DND-41 (cell line): ENCODE data around the gene PELI1.

Experiments used
- ATAC-seq: fragments of 200-7000 bp; cut with Tn5 transposase; 3 replicates; pipeline ENCODE4 v1.9.1; 2021; ENCODE audit warnings: low read depth; ENCODE audit not compliant: insufficient read depth
- DNase-seq: peaks from one replicate; pipeline ENCODE4 v3.0.0-alpha.2; 2020
- H2AFZ ChIP-seq: 2 replicates; pipeline ENCODE4 v1.6.0; 2012; ENCODE audit warnings: low read depth, low read length
- H3K27ac ChIP-seq: 2 replicates; pipeline ENCODE4 v1.5.1; 2012; ENCODE audit warnings: low read length, inconsistent platforms
- H3K27me3 ChIP-seq: fragments of 200-600 bp; sonication (generic); 2 replicates; pipeline ENCODE4 v1.6.0; 2012; ENCODE audit warnings: low read length, mild to moderate bottlenecking, inconsistent platforms; ENCODE audit not compliant: insufficient read depth, poor library complexity
- H3K36me3 ChIP-seq: 2 replicates; pipeline ENCODE4 v1.5.1; 2012; ENCODE audit warnings: low read length, inconsistent platforms; ENCODE audit not compliant: insufficient read depth
- H3K4me1 ChIP-seq: 2 replicates; pipeline ENCODE4 v1.5.1; 2012; ENCODE audit warnings: mild to moderate bottlenecking, low read length; ENCODE audit not compliant: insufficient read depth
- H3K4me2 ChIP-seq: 2 replicates; pipeline ENCODE4 v1.6.0; 2012; ENCODE audit warnings: mild to moderate bottlenecking, moderate library complexity, low read length, inconsistent platforms; ENCODE audit not compliant: insufficient read depth
- H3K4me3 ChIP-seq, 2 experiments: fragments of 200-600 bp in 1 of 2; shearing (Covaris generic) in 1 of 2; 2 replicates each; pipeline ENCODE4 v1.5.1; 2012 to 2016; ENCODE audit warnings: inconsistent platforms in 2 of 2, low read length in 2 of 2, mild to moderate bottlenecking in 2 of 2, low read depth in 1 of 2, moderate library complexity in 1 of 2
- H3K79me2 ChIP-seq: 2 replicates; pipeline ENCODE4 v1.6.0; 2012; ENCODE audit warnings: low read length, inconsistent platforms; ENCODE audit not compliant: insufficient read depth
- H3K9ac ChIP-seq: 2 replicates; pipeline ENCODE4 v1.6.0; 2012; ENCODE audit warnings: low read depth, mild to moderate bottlenecking, inconsistent platforms, low read length, moderate library complexity
- H3K9me3 ChIP-seq: 2 replicates; pipeline ENCODE4 v1.5.1; 2012; ENCODE audit warnings: low read length, moderate library complexity, mild to moderate bottlenecking, inconsistent platforms; ENCODE audit not compliant: insufficient read depth, severe bottlenecking
- H4K20me1 ChIP-seq: 2 replicates; pipeline ENCODE4 v1.6.0; 2012; ENCODE audit warnings: low read length; ENCODE audit not compliant: insufficient read depth
- CTCF ChIP-seq: IDR thresholded peaks from 2 replicates; pipeline ENCODE4 v1.5.1; 2012; ENCODE audit warnings: borderline replicate concordance, low read length, moderate library complexity, mild to moderate bottlenecking; ENCODE audit not compliant: poor library complexity, severe bottlenecking; ENCODE audit errors: extremely low read depth
- EZH2 ChIP-seq: IDR thresholded peaks from 3 replicates; pipeline ENCODE4 v1.6.1; 2012; ENCODE audit warnings: borderline replicate concordance, low read depth, mild to moderate bottlenecking, moderate library complexity, low read length, inconsistent platforms; ENCODE audit not compliant: severe bottlenecking

Gene PELI1

GRCh38 chr2:64151476-64151875 is 7.3 kb upstream of the PELI1 start:
- Histone ChIP-seq H3K36me3 (no peaks in the 10 kb centered on the region), H4K20me1 (no peaks in the 10 kb centered on the region), H3K4me1 (no peaks in the 10 kb centered on the region), H3K4me3 (no peak overlapping the region), H3K79me2 (no peaks in the 10 kb centered on the region), H3K27me3 (peaks cover 10% of the 10 kb centered on the region), H3K27ac (no peak overlapping the region), H3K4me2 (no peak overlapping the region), H3K9ac (no peak overlapping the region), H3K9me3 (no peaks in the 10 kb centered on the region), H2AFZ (no peak overlapping the region)
- DNase-seq = no peak
- no peak for TF ChIP-seq CTCF
- no peak for TF ChIP-seq EZH2
- no peak for ATAC-seq

GRCh38 chr2:64145714-64146113 is 1.5 kb upstream of the PELI1 start:
- Histone ChIP-seq H3K27me3 (peaks cover 5% of the 10 kb centered on the region), H3K9me3 (no peaks in the 10 kb centered on the region), H3K4me1 (peaks cover 35% of the 10 kb centered on the region), H4K20me1 (no peaks in the 10 kb centered on the region), H3K9ac (no peak overlapping the region), H3K79me2 (peaks cover 9% of the 10 kb centered on the region), H3K4me2 (no peak overlapping the region), H3K4me3 (no peak overlapping the region), H2AFZ (no peak overlapping the region), H3K36me3 (no peaks in the 10 kb centered on the region), H3K27ac (no peak overlapping the region)
- DNase-seq (no peak), ATAC-seq (no peak)
- TF ChIP-seq EZH2 (no peak), CTCF (no peak)

- H4K20me1 ChIP-seq = no peaks in the 10 kb centered on the region
- DNase-seq = no peak
- H2AFZ ChIP-seq = no peak overlapping the region
- no peaks in the 10 kb centered on the region for H3K9me3 ChIP-seq
- TF ChIP-seq CTCF (no peak), EZH2 (no peak)
- H3K36me3 ChIP-seq = no peaks in the 10 kb centered on the region
- peaks cover 5% of the 10 kb centered on the region for H3K27me3 ChIP-seq
- H3K27ac ChIP-seq = no peak overlapping the region
- H3K4me1 ChIP-seq = peaks cover 35% of the 10 kb centered on the region
- no peak overlapping the region; the same call in 1 of the 2 replicates for H3K4me2 ChIP-seq
- H3K79me2 ChIP-seq = peaks cover 11% of the 10 kb centered on the region
- no peak overlapping the region for H3K4me3 ChIP-seq
- H3K9ac ChIP-seq = no peak overlapping the region
- no peak for ATAC-seq
These were observed 899 bp upstream of the PELI1 start for GRCh38 chr2:64145119-64145518.
